Tibial artery (tissue), 4 donors: Measurements from ENCODE around the gene STAMBP.
A peak's percentile ranks its signal among the peaks of the same experiment; 100 is the strongest.
"Not testable (repeated sequence)": the region's sequence is repeated elsewhere in the genome, so short reads cannot be mapped to it uniquely, and the experiment has no call there.

ENCODE experiments used
- DNase-seq, 2 donors: peaks; one replicate each; pipeline ENCODE4 v3.0.0-alpha.2; 2019
- H3K27ac ChIP-seq, 2 donors: fragments of 200-600 bp; sonication (generic) in 1 of 2; 1 replicate in 1 of 2; 2 replicates in 1 of 2; pipeline ENCODE4 v1.5.1; 2018 to 2019; ENCODE audit warnings: mild to moderate bottlenecking in 1 of 2
- H3K27me3 ChIP-seq, 2 donors: fragments of 200-600 bp; sonication (generic) in 1 of 2; one replicate each; pipeline versions ENCODE4 v1.5.1 to v1.6.0; 2016 to 2019
- H3K36me3 ChIP-seq, 3 donors: fragments of 200-600 bp; sonication (generic) in 2 of 3; one replicate each; pipeline ENCODE4 v1.5.1; 2016 to 2019; ENCODE audit warnings: mild to moderate bottlenecking in 2 of 3
- H3K4me1 ChIP-seq, 4 donors: fragments of 200-600 bp; sonication (generic) in 2 of 4; 1 replicate in 3 of 4; 2 replicates in 1 of 4; pipeline ENCODE4 v1.5.1; 2016 to 2019
- H3K4me3 ChIP-seq, 2 donors: fragments of 200-600 bp; sonication (generic) in 1 of 2; 1 replicate in 1 of 2; 2 replicates in 1 of 2; pipeline ENCODE4 v1.5.1; 2018 to 2019; ENCODE audit warnings: mild to moderate bottlenecking in 2 of 2
- H3K9me3 ChIP-seq, 3 donors: fragments of 200-600 bp; sonication (generic) in 1 of 3; one replicate each; pipeline ENCODE4 v1.5.1; 2016 to 2019
- CTCF ChIP-seq, 2 experiments: fragments of 200-600 bp in 1 of 2; fragments of 450-650 bp in 1 of 2; IDR thresholded peaks; one replicate each; pipeline ENCODE4 v1.5.1; 2017 to 2019; ENCODE audit warnings: antibody characterized with exemption in 2 of 2, mild to moderate bottlenecking in 1 of 2, moderate library complexity in 1 of 2
- intact Hi-C: fragments of 100-400 bp; cut with DNase I; formaldehyde crosslinking; loops from one replicate; pipeline ENCODE4 v1.15.0; 2023; ENCODE audit warnings: low total_unique reads

STAMBP gene

GRCh38 chr2:73828818-73829570 lies at the start of gene STAMBP:
Gene STAMBP (plus strand): TSS chr2:73828961. CDS start chr2:73830857, 1,896 bp downstream.
- Histone ChIP-seq H3K36me3 (peaks cover 10 to 29% (median 15%) of the 10 kb centered on the region in 3 donors), H3K4me1 (peaks cover 0 to 43% (median 21%) of the 10 kb centered on the region in 4 donors), H3K27ac (peak within 1 kb of the TSS; percentile 92 to 94), H3K4me3 (peak within 1 kb of the TSS; percentile 72 to 82), H3K9me3 (no peaks in the 10 kb centered on the region), H3K27me3 (no peaks in the 10 kb centered on the region)
- no peak for TF ChIP-seq CTCF (IDR thresholded peaks at IDR 0.05)
- intact Hi-C loops, result loop anchor here (10.0 kb wide), 3 partner anchors 96 to 506 kb away; partner anchors contain the start of gene DGUOK
- DNase-seq, result peak; percentile 97 to 98

GRCh38 chr2:73779467-73780236 lies 49.1 kb upstream of the STAMBP start, which contains the start of gene DUSP11:
Gene DUSP11 (minus strand): TSS chr2:73780103. CDS start chr2:73779974, 129 bp downstream.
- Histone ChIP-seq H3K36me3 (peaks cover 16 to 24% (median 21%) of the 10 kb centered on the region in 3 donors), H3K27me3 (peaks cover 0 to 2% of the 10 kb centered on the region in 2 donors), H3K27ac (peak within 1 kb of the TSS; percentile 89 to 95), H3K4me1 (peaks cover 0 to 18% (median 11%) of the 10 kb centered on the region in 4 donors), H3K9me3 (no peaks in the 10 kb centered on the region), H3K4me3 (peak within 1 kb of the TSS; percentile 79 to 97)
- peak; percentile 90 to 94 for TF ChIP-seq CTCF (IDR thresholded peaks at IDR 0.05)
- intact Hi-C loops, result no loop called here
- peak; percentile 96 to 97 for DNase-seq

- TF ChIP-seq CTCF (IDR thresholded peaks at IDR 0.05), result no peak
- H3K36me3 ChIP-seq, result peaks cover 10 to 20% (median 16%) of the 10 kb centered on the region in 3 donors
- H3K27ac ChIP-seq, result peak overlapping the region; percentile 89 to 95
- DNase-seq, result no peak
- H3K9me3 ChIP-seq, result no peaks in the 10 kb centered on the region
- intact Hi-C loops, result no loop called here
- peaks cover 0 to 2% of the 10 kb centered on the region in 2 donors for H3K27me3 ChIP-seq
- peak overlapping the region; percentile 79 to 97 for H3K4me3 ChIP-seq
- H3K4me1 ChIP-seq, result peaks cover 0 to 18% (median 11%) of the 10 kb centered on the region in 4 donors
Observed at GRCh38 chr2:73780237-73780582, 48.6 kb upstream of the STAMBP start.

GRCh38 chr2:73783402-73783801 lies 45.4 kb upstream of the STAMBP start:
- H3K36me3 ChIP-seq, H3K27me3 ChIP-seq, intact Hi-C loops, DNase-seq, H3K27ac ChIP-seq, H3K4me3 ChIP-seq, H3K4me1 ChIP-seq, H3K9me3 ChIP-seq: not testable (repeated sequence)

GRCh38 chr2:73783883-73784282 lies 44.9 kb upstream of the STAMBP start, which contains the start of gene C2orf78:
Gene C2orf78 (plus strand): TSS chr2:73784183. CDS start chr2:73784310, 127 bp downstream.
- H3K9me3 ChIP-seq, H3K4me1 ChIP-seq, intact Hi-C loops, H3K36me3 ChIP-seq, H3K27me3 ChIP-seq, H3K4me3 ChIP-seq, DNase-seq, H3K27ac ChIP-seq: not testable (repeated sequence)

- intact Hi-C loops, result no loop called here
- H3K4me1 ChIP-seq, result no peaks in the 10 kb centered on the region
- peaks cover 0 to 9% of the 10 kb centered on the region in 2 donors for H3K27me3 ChIP-seq
- no peak overlapping the region for H3K27ac ChIP-seq
- H3K9me3 ChIP-seq, result no peaks in the 10 kb centered on the region
- TF ChIP-seq CTCF (IDR thresholded peaks at IDR 0.05), result no peak
- no peaks in the 10 kb centered on the region for H3K36me3 ChIP-seq
- H3K4me3 ChIP-seq, result no peak overlapping the region
- no peak for DNase-seq
Observed at GRCh38 chr2:73811878-73812277, 16.9 kb upstream of the STAMBP start.
